GM21717 (cell line): ENCODE data around the gene DLGAP3.

ENCODE experiments used
- ATAC-seq: cut with Tn5 transposase; IDR thresholded peaks from one replicate; pipeline ENCODE4 v1.9.1; 2021; ENCODE audit warnings: mild to moderate bottlenecking, moderate library complexity; ENCODE audit not compliant: unreplicated experiment

DLGAP3 gene

DNA sequence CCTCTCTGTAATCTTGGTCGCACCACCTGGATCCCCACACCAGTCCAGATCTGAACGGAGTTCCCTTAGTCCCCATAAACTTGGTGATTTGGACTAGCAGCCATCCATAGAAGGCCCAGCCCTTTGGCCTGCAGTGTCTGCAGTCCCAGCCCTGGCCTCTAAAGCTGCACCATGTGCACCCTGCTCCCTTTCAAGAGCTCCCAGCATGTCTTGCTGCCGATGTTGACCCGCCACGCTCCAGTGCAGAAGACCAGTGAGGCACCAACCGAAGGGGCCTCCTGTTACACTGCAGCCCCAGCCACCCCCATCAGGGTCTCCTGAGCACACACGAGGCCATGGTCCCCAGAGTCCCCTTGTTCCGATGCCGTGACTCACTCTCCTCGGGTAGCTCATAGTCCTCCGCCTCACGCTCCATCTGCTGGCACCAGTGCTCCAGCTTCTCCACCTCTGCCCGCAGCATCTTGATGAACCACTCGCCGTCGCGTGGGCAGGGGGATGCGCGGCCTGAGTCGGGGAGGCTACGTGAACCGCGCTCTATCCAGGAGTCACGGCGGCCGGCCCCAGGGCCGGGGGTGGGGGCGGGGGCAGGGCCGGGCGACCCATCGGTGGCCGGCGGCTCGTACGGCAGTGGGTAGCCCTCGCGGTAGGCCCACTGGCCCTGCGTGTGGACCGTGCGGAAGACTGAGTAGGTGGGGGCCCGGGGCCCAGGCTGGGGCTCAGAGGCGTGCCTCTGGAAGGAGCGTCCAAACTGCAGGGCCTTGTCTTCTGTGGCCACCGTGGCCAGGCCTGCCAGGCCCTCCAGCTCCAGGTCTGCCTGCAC lies 61.0 kb downstream of the DLGAP3 start:
- no peak for ATAC-seq

DNA sequence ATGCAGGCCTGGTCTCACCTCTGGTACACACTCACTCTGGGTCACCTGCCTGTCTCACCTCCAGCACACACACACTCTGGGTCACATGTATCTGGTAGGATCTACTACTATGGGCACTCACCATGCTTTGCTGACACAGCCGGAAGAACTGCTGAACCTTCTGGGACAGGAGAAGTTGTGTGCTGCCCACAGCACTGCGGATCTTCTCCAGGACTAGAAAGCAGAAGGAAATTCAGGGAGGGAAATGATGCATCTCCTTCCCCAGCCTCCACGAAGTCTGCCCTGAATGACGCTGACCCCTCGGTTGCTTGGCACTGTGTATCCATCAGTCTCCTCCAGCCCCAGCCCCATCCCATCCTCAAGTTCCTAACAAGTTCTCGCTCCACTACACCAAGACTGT lies 62.0 kb downstream of the DLGAP3 start:
- ATAC-seq, result no peak

DNA sequence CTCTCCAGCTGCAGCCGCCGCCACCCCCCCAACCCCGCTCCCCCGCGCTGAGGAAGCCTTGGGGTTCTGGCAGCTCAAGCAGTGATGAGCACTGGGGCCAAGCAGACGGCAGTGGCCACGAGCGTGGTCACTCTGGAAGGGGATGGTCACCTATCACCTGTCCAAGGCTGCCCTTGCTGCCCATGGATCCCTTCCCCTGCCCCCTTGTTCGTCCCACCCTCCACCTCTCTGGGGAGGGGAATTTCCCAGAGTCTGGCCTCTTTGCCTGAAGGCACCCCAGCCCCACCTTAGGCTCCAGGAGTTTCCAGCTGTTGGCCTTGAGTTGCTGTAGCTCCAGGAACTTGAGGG lies 62.7 kb downstream of the DLGAP3 start:
- no peak for ATAC-seq

DNA sequence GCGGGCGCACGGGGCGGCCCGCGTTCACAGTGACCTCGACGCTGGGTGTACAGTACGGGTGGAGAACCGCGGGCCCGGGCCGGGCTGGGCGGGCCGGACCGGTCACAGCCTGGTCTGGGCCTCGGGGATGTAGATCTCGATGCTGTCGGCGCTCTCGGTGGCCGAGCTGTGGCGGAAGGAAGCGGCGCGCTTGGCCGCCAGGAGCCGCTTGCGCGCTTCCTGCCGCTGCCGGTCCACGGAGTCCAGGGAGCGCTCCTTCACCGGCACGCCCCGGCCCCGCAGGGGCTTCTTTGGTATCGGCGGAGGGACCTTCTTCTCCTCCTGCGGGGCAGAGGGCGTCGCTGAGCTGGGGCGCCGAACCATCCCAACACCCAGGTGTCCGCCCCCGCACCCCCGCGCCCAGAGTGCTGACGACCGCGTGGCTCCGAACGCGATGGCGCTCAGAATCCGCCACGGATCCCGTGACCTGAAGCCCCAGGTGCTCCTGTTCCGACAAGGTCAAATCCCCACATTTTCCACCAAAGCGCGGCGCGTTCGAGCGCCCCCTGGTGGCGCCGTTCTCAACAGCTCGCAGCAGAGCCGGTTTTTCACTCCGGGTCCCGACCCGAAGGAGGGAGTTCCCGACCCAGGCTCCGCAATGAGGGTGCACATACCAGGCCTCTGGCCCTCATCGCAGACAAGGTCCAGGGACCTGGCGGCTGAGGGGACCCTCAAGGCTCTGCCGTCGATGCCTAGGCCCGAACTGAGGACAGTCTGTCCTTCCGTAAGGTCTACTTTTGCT lies 63.3 kb downstream of the DLGAP3 start:
- peak; percentile 72 for ATAC-seq

DNA sequence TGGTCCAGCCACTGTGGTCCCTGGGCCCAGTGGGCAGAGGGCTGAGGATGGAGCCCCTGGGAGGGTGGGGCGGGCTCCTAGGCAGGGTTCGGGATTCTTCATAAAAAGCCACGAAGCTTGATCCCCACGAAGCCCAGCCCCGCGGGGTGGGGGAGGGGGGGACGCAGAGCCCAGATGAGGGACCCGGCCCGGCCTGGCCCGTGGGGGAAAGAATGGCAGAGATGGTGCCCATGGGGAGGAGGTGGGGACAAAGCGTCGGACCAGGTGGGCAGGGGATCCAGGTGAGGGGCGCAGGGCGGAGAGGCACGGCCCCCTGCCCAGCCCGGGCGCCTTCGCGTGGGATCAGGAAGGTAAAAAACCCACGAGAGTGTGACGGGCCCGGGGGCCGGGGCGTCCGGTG lies 63.9 kb downstream of the DLGAP3 start:
- ATAC-seq, result no peak

DNA sequence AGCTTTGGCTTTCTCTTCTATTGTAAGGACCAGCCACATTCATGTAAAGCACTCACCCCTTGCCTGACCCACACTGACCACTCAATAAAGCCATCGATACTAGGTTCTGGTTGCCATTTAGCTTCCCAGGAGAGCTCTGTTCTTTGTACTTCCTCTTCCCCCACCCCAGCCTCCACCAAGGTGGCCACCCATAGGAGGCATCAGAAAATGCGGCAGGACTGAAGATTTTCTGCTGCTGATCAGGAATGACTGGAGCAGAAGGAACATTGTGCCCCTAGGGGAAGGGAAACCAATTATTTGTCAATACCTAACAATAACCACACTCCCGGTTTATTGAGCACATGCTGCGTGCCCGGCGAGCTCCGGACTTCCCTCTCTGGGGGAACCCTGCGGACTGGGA lies 64.7 kb downstream of the DLGAP3 start:
- ATAC-seq, result no peak

DNA sequence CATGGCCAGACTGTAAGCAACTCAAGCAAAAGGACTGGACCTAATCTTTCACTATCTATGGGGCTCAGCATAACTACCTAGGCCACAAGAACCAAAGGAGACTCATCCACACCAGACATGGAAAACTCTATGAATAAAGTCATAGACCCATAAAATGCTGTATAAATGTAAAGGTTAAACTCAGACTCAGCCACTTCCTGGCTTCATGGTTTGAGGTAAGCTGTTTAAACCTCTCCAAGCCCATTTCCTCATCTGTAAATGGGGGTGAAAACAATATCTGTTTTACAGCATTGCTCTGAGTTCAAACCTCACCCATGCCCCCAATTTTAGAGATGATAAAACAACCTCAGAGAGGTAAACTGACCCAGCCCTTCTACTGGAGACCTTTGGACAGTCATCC lies 65.9 kb downstream of the DLGAP3 start:
- no peak for ATAC-seq

DNA sequence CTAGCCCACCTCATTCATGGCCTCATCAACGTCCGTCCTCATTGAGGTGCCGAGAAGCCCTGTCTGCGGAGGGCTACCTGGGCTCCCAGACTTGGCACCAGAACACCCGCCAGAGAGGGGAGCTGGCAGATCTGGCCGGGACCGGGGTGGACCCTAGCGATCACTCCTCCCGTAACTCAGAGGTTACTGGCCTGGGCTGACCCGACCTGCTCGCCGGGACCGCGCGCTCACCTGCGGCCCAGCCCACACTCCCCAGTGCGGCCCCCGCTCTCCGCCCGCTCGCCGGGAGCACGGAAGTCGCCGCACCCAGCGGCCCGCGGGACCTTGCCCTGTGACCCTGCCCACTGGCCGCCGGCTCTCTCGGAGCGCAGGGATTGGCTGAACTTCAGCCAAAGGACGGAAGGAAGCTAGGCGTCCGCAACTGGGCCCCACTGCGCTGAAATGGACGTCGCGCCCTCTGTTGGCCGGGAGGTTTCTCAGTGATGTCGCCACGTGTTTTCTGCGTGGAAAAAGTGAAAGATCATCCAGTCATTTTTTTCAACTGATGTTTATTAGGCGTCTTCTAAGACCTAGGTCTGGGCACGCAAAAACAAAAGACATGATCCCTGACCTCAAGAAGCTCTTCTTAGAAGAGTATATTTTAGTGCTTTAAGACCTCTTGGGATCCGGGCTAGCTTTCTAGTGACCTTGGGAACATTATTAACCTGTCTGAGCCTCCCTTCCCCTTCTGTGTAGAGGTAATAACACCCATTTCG lies 69.8 kb downstream of the DLGAP3 start, which contains the start of gene SMIM12:
Gene SMIM12, minus strand, starts transcription at position 304 of the 755 bp plus-strand sequence. CDS start 3,772 bp downstream, outside the sequence.
- ATAC-seq, result peak; percentile 88

DNA sequence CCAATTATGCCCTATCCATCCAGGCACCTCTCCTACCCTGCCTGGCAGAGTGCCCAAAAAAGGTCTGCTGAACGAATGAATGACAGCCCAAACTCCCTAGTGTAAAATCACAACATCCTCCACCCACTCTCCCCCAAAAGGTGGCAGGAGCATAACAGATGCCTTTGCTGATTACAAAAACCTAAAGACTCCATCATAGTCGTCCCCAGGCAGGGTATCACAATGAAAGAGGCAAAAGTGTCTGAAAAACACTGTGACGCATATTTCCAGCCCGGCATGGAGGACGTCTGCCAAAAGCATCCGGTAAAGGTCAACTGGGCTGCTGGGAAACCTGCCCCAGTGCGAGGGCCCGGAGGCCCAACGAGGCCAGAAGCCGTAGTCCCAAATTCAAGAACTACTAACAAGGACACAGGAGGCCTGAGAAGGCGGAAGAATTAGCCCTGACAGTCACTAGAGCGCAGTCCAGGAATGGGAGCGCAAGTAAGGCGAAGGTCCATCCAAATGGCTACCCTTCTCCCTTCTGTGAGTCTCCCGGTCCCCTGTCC lies 70.5 kb downstream of the DLGAP3 start:
- peak; percentile 23 for ATAC-seq

DNA sequence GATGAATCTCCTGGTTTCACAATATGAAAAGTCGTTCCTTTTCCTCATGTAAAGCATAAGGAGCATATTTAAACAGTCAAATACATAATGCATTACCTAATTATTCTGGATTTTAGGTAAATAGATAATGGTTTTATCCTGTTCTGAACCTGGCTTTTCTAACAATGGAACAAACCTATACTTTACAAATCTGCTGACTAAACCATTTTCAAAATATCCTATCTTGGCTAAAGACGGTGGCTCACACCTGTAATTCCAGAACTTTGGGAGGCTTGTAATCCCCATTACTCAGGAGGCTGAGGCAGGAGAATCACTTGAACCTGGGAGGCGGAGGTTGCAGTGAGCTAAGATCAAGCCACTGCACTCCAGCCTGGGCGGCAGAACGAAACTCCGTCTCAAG lies 72.8 kb downstream of the DLGAP3 start:
- ATAC-seq, result no peak

DNA sequence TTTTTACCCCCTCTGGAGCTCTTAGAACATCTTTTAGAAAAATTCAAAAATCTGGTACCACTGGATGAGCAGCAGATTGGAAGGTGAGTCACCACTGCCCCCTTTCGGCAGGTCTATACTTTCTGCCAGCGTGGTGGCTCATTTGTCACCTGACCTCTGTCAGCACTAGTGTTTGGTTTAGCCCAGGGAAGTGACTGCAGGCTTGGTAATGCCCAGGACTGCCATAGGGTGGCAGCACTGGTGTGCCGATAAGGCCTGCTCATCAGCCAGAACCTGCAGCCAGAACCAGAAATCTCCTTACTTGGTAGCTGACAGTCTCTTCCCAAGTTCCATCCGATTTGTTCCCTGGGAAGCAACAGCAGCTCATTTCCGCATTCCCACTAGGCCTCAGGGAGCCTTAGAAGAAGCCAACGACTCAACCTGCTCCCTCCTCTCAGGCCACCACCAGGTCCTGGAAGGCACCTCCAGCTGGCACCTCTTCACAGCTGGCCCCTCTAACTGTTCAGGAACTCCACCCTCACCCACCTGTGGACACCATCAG lies 76.7 kb downstream of the DLGAP3 start:
- peak; percentile 92 for ATAC-seq

DNA sequence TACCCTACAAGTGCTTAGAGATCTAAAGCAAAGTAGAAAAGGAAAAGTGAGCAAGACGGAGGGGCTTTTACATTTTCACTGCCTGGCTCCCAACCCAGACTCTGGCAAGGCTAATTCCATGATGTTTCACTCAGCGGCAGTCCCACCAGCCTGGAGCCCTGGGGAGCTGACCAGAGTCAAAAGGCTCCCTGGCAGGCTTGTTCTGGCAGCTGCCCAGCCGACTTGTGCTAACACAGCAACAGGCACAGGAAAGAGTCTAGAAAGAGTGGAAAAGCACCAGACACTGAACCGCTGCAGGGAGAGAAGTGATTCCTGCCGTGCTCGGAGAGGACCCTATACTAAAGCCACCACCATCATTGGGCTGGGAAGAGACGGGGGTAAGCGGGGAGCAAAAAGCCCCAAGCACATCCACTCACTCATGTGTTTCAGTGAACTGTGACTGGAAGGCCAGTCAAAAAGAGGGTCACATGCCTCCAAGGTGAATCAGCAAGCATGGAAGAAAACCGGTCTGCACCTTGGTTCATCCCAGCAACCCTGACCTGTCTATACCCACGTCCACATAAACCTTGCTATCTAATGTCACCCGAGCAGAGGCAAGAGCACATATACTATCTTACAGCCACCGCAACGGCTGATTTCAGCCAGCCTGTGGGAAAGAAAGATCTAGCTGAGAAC lies 77.9 kb downstream of the DLGAP3 start:
- no peak for ATAC-seq

DNA sequence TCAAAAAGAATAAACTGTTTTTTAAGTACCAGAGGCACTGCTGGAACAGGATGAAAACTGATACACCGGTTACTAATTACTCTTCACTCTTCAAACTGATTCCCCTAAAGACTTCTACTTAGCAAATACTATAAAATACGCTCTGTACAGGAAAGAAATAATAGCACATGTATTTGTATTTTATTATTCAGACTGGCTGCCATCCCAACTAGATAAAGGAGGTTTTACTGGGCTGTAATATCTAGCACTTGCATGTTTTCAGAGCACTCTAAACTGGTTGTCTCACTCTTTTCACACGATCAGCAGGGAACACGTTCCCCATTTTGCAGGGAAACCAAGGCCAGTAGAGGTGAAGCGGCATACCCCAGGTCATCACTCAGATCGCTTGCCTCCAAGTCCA lies 79.1 kb downstream of the DLGAP3 start:
- no peak for ATAC-seq

DNA sequence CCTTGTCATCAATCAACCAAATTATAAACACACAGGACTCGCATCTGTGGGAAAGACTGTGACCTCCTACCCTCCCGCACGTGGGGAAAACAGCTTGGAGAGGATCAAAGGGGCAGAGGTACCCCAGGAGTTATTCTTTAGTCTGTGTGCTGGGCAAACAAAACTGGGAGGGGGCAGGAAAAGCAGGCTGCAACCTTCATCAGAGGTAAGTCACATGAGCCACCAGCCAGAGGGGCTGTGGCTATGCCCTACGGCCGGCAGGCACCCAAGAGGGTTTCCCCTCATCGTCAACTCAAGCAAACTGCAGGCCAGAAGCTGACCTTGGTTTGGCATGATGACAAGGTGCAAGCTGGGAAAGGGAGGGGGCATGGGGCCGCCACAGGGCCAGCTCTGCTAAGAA lies 82.4 kb downstream of the DLGAP3 start:
- ATAC-seq, result no peak

DNA sequence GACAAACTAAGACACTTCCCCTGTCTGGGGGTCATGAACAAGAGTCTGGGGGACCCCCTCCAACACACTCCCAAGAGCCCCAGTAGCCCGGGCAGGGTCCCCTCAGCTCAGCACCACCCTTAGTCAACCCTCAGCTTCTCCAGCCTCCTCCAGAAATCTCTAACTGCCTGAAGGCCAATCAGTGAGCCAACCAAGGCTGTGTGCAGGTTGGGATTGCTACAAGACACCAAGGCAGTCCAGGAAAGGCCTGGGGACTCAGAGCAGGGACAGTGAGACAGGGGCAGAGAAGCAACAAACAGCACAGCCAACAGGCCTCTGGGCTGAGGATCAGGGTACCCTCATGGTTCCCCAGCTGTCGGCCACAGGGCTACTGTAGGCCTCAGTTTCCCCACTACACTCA lies 83.2 kb downstream of the DLGAP3 start:
- ATAC-seq, result no peak

DNA sequence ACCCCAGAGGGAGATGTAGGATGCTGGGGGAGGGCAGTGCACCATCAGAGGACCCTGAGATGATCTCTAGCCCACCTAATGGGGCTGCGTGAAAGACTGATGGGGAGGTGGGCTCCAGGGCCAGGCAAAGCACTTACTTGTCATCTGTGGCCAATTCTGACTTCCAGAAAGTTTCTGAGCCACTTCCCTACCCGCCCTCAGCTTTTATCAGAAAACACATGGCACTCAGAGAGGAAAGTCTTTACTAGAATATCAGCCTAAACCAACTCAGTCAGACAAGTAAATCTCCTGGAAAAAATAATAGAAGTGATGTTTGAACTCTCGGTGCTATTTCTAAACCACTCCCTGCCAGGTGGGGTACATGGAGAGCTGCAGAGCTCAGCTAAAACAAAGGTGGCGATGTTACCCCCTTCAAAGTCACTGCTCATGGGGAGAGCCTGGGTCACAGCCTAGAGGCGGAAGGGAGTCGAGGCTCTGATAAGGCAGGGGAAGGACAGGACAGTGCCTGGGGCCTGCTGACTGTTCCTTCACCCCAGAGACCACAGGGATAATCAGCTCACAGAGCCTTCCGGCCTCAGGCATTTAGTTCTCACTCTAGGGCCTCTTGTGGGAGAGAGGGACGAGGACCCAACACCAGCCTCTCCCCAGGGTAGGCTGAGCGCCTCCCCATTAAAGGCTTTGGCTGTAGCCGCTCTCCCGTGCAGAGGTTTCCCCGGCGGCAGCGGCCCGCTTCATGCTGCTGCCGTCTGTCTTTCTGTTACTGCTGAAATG lies 84.1 kb downstream of the DLGAP3 start:
- ATAC-seq, result no peak

DNA sequence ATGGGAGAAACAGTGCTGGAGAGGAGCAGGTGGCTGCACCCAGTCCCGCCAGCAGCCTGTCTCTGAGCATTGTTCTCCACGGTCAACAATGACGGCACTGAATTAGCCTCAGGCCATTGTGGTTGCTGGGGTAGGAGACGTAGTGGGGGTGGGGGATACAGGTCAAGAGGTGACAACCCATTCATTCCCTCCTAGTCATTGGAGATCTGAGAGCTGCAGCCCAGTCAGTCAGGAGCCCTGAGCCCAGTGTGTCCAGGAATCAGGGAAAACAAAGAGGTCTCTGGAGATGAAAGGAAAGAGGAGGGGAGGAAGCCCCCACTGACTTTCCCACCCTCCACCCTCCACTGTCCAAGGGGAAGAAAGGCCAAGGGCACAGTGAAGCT lies 85.2 kb downstream of the DLGAP3 start:
- no peak for ATAC-seq

DNA sequence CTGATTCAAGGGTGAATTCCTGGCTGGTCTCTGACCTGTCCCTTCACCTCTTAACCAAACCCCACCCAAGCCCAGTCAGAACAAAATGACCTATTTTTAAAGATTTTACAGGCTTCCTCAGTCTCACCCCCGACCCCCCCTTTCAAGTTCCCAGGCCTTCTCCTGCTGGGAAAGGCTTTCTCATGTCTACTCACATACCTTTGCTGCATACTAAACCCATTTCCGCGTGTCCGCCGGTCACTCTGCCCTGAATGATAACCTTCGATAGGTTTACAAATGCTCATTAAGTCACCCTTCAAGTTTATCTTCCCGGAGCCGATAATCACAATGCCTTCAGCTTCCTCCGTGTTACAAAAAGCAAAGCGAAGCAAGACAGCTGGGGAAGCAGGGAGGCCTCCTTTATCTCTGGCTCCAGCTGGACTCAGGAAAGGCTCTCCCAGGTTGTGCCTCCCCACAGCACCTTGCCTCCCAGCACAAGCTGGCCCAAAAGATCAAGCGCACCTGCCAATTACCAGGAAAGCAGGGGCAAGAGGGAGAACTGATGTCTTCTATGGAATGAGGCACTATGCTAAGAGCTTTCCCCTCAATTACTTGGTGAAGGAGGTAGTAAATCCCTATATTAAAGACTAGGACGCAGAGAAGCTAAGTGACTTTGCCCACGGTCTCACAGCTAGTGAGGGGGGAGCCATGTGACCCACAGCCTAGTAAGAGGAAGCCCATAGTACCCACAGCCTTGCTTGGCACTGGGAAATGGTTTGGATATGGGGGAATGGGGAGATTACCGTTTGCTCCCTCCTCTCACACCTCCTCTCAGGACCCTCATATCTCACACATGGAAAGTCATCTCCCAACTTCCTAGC lies 85.8 kb downstream of the DLGAP3 start:
- no peak for ATAC-seq

DNA sequence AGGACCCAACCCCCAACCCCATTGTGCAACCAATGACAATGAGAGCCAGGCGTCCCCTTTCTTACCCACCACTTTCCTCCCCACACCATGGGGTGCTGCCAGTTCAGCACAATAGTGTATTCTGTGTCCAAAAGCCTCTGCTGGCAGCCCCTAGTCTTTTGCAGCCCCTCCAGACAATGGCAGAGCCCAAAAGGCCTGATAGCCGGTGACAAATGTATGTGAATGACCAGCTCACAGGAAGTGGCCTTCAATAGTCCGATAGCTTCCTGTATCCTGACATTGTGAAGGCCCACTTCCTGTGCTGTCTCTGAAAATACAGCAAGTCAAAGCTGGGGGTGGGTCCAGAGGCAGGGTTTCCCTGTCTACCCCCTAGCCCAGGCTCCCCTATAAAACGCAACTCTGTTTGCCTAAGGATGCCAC lies 86.5 kb downstream of the DLGAP3 start:
- ATAC-seq, result no peak
